ENCODE data around the gene MED12.

DNA sequence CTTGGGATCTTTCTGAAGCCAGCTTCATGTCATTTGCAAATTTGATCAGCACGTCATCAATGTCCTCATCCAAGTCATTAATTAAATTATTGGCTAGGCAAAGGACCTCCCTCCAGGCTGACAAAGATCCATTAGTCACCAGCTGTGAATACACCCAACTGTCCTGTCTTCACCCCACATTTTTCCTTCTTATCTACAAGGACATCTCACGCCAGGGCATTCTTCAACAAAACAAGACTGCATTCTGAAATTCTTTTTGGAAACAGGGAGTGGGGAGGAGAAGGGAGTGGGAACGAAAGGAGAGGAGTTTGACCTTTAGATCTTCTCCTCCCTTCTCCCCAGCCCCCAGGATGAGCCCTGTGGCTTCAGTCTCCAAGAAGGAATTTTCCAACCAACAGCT lies 58.9 kb downstream of the MED12 start:
- TF ChIP-seq, protein P1, sequence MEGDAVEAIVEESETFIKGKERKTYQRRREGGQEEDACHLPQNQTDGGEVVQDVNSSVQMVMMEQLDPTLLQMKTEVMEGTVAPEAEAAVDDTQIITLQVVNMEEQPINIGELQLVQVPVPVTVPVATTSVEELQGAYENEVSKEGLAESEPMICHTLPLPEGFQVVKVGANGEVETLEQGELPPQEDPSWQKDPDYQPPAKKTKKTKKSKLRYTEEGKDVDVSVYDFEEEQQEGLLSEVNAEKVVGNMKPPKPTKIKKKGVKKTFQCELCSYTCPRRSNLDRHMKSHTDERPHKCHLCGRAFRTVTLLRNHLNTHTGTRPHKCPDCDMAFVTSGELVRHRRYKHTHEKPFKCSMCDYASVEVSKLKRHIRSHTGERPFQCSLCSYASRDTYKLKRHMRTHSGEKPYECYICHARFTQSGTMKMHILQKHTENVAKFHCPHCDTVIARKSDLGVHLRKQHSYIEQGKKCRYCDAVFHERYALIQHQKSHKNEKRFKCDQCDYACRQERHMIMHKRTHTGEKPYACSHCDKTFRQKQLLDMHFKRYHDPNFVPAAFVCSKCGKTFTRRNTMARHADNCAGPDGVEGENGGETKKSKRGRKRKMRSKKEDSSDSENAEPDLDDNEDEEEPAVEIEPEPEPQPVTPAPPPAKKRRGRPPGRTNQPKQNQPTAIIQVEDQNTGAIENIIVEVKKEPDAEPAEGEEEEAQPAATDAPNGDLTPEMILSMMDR (IDR thresholded peaks at IDR 0.05; ENCODE audit: insufficient read depth, low read length, poor library complexity, severe bottlenecking): no peak
- no peak for TF ChIP-seq EZH2phosphoT487 (conservative IDR thresholded peaks at IDR 0.05; ENCODE audit: low read length)

Measured in SU-DHL-6 (cell line).